ENCODE results near the gene DHX15. TPM values are rescaled to one million over a fixed set of nuclear protein-coding genes. Genes with fewer than 3 reads are reported as not detected.

The DHX15 gene
- polyA plus RNA-seq, 4 donors, result 207 to 280 (median 240) TPM

DNA sequence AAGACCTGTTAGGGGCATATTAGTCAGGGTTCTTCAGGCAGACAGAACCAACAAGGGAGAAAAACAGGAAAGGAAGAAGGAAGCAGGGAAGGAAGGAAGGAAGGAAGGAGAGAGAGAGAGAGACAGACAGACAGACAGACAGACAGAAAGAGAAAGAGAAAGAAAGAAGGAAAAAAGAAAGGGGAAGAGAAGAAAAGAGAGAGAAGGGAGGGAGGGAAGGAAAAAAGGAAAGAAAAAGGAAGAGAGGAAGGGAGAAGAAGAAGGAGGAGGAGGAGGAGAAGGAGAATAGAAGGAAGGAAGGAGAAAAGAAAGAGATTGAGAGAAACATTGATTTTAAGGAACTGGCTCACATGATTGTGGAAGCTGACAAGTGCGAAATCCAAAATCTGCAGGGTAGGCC is 89.0 kb downstream of the DHX15 start:
- DNase-seq (ENCODE audit: low read depth in 4 of 4, low spot score in 2 of 4), result no peak

DNA sequence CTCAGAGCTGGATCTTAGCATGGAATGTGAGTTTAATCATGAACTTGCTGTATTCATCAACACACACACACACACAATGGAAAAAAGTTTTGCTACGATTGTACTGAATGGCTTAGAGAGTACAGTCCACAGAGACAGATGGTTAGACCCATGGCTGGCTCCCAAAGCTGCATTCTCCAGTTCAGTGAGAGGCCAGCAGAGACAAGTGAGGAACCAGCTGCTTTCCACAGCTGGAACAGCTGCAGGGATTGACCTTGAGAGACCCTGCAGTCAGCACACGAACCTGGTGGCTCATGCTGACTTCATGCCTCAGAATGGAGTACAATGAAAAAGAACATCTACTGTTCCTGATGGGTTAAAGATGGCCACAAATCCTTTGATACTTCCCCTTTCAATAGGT is 94.5 kb downstream of the DHX15 start:
- peak in 1 of 4 donors; percentile 52 for DNase-seq (ENCODE audit: low read depth in 4 of 4, low spot score in 2 of 4)

DNA sequence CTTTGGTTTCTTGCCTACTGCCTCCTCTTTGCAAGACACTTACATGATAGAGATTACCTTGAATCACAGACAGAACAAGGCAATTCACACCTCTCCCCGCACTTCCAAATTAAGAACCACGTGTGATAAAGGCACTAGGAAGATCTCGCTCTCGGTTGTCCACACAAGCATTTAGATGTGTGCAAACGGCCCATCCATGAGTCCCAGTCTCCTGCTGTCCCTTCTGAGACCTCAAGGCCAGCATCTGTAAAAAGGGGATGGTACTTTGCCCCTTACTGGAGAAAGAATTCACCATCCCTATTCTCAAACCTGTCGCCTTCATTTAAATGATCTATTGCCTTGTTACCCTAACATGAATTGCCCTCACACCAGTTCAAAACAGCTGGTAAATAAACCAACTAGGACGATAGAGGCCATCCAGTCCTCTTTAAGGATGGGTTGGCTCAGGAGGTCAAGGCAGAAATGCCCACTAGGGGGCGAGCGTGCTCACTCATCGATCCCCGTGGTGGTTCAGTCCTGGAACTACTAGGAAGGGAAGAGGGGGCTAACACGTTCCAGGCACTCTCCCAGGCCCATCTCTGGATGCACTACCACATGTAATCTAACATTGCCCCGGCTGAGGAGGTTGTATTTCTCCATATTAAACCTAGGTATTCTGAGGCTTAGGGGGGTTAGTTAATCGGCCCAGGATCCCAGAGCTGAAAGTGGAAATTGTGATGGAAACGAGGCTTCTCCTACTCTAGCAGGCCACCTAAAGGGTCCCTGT is 95.8 kb downstream of the DHX15 start:
- no peak for DNase-seq (ENCODE audit: low read depth in 4 of 4, low spot score in 2 of 4)

DNA sequence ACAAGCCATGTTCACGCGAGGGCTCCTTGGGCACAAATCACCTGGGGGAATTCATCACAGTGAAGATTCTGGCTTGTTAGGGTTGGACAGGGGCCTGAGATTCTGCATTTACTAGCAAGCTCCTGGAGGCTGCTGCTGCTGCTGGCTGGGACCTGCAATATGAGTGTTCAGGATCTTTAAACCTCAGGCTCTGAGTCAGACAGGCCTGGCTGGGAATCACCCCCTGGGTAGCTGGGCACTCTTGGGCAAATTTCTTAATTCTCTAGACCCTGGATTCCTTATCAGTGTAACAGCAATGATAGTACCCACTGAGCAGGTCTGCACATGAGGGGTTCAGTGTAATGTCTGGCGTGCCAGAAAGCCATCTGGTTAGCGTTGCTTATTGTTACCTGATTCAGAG is 101.5 kb downstream of the DHX15 start:
- DNase-seq (ENCODE audit: low read depth in 4 of 4, low spot score in 2 of 4), result no peak

GRCh38 chr4:24477919-24478318 is 106.4 kb downstream of the DHX15 start:
- peak in 3 of 4 donors; percentile 50 to 74 (median 65) for DNase-seq (ENCODE audit: low read depth in 4 of 4, low spot score in 2 of 4)

Other genes starting within 250 kb of the DHX15 start
- gene SOD3, start 211.0 kb upstream of the DHX15 start, polyA plus RNA-seq (ENCODE audit: insufficient read length in 4 of 4), result 10 to 100 TPM; 10.8 to 15.9 (median 13.9) TPM

Measured in left renal cortex interstitium (tissue), 4 donors.